Mesenteric fat pad (tissue), 1 donor: ENCODE data around the gene FBXL15. TPM values are rescaled to one million over a fixed set of nuclear protein-coding genes. Genes with fewer than 3 reads are reported as not detected.
"Not testable (repeated sequence)": the region's sequence is repeated elsewhere in the genome, so short reads cannot be mapped to it uniquely, and the experiment has no call there.

Source experiments
- DNase-seq: peaks from one replicate; pipeline ENCODE4 v3.0.0-alpha.2; 2020; ENCODE audit warnings: low spot score
- total RNA-seq: library from RNA; stranded (reverse); fragmentation: NEBNext Ultra II Directional; extraction: Animal tissue kit (Norgen Biotek cat#: 25700); gene quantifications from one replicate; pipeline ENCODE4 v1.2.1, GENCODE V29; 2021
- donor health status: DM: yes; HTN: yes; CAD: no.

FBXL15 gene
- total RNA-seq, 1 donor from 2014 or later = 15.4 TPM

- no peak for DNase-seq
These were observed 32.2 kb downstream of the FBXL15 start for GRCh38 chr10:102452672-102453340.

GRCh38 chr10:102453502-102453901, 32.9 kb downstream of the FBXL15 start:
- DNase-seq = no peak

GRCh38 chr10:102454662-102455487, 34.2 kb downstream of the FBXL15 start:
- not testable (repeated sequence) for DNase-seq

DNA sequence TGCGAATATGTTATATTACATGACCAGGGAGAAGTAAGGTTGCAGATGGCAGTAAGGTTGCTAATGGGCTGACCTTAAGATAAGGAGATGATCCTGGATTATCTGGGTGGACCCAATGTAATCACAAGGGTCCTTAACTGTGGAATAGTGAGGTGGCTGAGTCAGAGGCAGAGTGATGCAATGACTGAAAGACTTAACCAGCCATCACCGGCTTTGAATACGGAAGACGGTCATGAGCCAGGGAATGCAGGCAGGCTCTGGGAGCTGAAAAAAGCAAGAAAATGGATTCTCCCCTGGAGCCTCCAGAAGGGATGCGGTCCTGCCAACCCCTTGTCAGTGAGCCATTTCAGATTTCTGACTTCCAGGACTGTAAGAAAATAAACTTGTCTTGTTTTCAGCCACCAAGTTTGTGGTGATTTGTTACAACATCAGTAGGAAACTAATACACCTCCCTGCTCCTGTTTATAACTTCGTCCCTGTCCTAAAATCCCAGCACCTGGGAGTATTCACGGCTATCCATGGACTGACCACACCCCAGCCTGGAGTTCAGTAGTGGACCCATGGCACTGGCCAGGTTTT, 35.3 kb downstream of the FBXL15 start:
- no peak for DNase-seq

DNA sequence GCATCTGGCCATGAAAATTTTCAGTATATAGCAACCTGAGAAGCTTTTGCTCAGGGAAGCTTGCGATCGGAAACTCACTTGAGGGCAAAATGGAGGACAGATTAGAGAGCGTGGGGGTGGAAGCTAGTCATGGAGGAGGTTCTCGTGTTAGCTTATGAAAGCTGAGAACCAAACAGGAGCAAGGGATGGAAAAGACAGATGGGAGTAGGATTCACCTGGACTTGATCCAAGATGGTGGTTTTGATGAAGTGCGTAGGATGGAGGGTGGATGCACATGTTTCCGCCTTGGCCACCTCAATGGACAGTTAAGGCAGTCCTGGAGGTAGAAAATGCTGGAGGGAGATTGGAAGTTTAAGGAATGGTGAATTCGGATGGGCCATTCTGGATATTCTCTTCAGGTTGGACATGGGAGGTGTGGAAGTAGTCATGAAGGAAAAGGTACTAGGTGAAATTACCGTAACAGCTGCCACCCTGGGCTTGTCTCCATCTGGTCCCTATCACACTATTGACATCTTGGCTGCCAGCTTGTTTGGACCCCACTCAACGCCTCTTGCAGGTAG, 37.0 kb downstream of the FBXL15 start:
- DNase-seq = no peak

GRCh38 chr10:102458656-102459055, 38.0 kb downstream of the FBXL15 start:
- no peak for DNase-seq

GRCh38 chr10:102460836-102461186, 40.2 kb downstream of the FBXL15 start:
- no peak for DNase-seq

GRCh38 chr10:102461187-102462054, 40.8 kb downstream of the FBXL15 start:
- DNase-seq = peak; percentile 97

GRCh38 chr10:102462512-102463054, 41.9 kb downstream of the FBXL15 start:
- DNase-seq = no peak

GRCh38 chr10:102463983-102464382, 43.3 kb downstream of the FBXL15 start:
- DNase-seq = no peak

GRCh38 chr10:102465466-102465865, 44.8 kb downstream of the FBXL15 start:
- DNase-seq = no peak

DNA sequence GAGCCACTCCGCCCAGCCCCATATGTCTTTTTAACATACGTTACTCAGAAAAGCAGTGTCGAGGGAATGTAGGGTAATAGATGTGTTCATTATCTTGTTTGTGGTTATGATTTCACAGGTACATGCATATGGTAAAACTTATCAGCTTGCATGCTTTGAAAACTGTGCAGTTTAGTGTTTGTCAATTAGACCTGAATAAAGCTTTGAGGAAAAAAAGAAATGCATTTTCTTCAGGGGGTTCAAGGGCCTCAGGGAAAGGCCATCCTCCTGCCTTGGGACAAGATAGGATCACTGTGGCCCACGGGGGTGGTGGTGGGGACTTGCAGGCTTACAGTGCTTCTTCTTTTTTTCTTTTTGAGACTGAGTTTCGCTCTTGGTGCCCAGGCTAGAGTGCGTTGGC, 46.7 kb downstream of the FBXL15 start:
- no peak for DNase-seq

DNA sequence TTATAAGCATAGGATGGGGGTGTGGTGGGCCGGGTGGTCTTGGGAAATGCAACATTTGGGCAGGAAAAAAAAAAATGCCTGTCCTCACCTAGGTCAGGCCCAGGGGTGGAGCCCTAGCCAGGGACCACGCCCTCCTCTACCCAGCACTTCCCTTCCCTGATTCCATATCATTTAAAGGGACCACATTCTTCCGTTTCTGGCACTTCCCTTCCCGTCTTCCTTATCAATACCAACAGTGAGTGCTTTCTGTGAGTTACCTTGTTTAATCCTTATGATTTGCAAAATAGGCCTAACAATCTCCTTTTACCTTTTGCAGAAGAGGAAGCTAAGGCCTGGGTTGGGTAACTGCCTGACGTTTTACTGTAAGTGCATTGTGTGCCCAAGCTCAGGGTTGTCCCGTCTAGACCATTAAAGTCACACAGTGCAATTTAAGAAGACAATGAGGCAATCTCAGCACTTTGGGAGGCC, 47.4 kb downstream of the FBXL15 start:
- DNase-seq = no peak

GRCh38 chr10:102468683-102469082, 48.0 kb downstream of the FBXL15 start:
- DNase-seq = no peak

GRCh38 chr10:102470579-102471546, 50.2 kb downstream of the FBXL15 start:
- no peak for DNase-seq
